WI38 (cell line): Measurements from ENCODE around the gene CELF4.

Source experiments
- H3K4me3 ChIP-seq: 2 replicates; pipeline ENCODE4 v1.5.1; 2011; ENCODE audit warnings: low read depth, mild to moderate bottlenecking, control low read depth, low read length
- CTCF ChIP-seq: IDR thresholded peaks from 2 replicates; pipeline ENCODE4 v1.5.1; 2012; ENCODE audit warnings: low read depth, mild to moderate bottlenecking, control low read depth, low read length

Gene CELF4

GRCh38 chr18:37321582-37322491 lies 243.8 kb downstream of the CELF4 start:
- no peak overlapping the region for H3K4me3 ChIP-seq
- no peak for TF ChIP-seq CTCF

GRCh38 chr18:37320317-37320716 lies 245.3 kb downstream of the CELF4 start:
- TF ChIP-seq CTCF = no peak
- H3K4me3 ChIP-seq = no peak overlapping the region

GRCh38 chr18:37318360-37319355 lies 246.9 kb downstream of the CELF4 start:
- no peak for TF ChIP-seq CTCF
- H3K4me3 ChIP-seq = no peak overlapping the region

- H3K4me3 ChIP-seq = no peak overlapping the region
- no peak for TF ChIP-seq CTCF
Measured at GRCh38 chr18:37317486-37317885, 248.1 kb downstream of the CELF4 start.

- TF ChIP-seq CTCF = no peak
- no peak overlapping the region for H3K4me3 ChIP-seq
Measured at GRCh38 chr18:37316468-37316867, 249.1 kb downstream of the CELF4 start.

GRCh38 chr18:37315935-37316334 lies 249.7 kb downstream of the CELF4 start:
- TF ChIP-seq CTCF = no peak
- no peak overlapping the region for H3K4me3 ChIP-seq
